ENCODE measurements around the gene KRT84.
"Not testable (repeated sequence)": the region's sequence is repeated elsewhere in the genome, so short reads cannot be mapped to it uniquely, and the experiment has no call there.

Gene KRT84

DNA sequence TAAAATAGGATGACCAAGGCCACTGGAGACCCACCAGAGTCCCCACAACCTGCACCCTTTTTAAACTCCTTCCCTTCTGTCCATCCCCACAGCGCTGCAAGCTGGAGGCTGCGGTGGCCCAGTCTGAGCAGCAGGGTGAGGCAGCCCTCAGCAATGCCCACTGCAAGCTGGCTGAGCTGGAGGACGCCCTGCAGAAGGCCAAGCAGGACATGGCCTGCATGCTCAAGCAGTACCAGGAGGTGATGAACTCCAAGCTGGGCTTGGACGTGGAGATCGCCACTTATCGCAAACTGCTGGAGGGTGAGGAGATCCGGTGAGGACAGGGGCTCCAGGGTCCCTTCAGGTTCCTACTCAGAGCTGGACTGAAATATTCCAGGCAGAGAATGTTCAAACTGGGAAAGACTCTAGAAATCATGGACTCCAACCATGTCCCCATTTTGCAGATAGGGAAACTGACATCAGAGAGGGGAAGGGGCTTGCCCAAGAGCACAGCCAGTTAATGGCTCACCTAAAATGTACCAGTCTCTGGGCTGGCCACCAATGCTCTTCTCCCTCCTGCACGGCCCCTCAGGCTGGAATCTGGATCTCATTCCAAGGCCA is 35.3 kb downstream of the KRT84 start:
- DNase-seq (ENCODE audit: low spot score in 2 of 2) (no peak), ATAC-seq (no peak)
- Mint-ChIP-seq H3K4me3 (no peak overlapping the region), H3K4me1 (peaks cover 28% of the 10 kb centered on the region), H3K36me3 (no peaks in the 10 kb centered on the region), H3K9me3 (no peaks in the 10 kb centered on the region), H3K27ac (no peak overlapping the region)

DNA sequence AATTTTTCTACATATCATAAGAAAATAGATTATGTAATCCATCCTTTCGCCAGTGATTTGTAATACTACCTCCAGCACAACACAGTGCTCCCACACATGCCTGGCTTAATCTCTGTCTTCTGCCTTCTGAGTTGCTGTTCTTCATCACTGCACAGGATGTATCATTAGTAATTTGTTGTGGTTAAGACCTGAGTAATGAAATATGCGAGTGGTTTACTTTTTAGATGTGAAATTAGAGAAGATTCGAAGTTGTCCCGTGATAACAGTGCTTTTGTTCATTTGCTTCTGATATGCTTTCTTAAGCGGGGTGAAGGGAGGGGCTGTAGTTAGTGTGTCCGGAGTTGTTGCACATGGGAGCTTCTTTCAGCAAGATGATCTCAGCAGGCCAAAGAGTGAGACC is 36.3 kb downstream of the KRT84 start:
- DNase-seq (ENCODE audit: low spot score in 2 of 2) (no peak), ATAC-seq (no peak)
- no peak overlapping the region for H3K27ac Mint-ChIP-seq
- H3K36me3 Mint-ChIP-seq = no peaks in the 10 kb centered on the region
- H3K4me3 Mint-ChIP-seq = no peak overlapping the region
- H3K9me3 Mint-ChIP-seq = no peaks in the 10 kb centered on the region
- peaks cover 28% of the 10 kb centered on the region for H3K4me1 Mint-ChIP-seq

DNA sequence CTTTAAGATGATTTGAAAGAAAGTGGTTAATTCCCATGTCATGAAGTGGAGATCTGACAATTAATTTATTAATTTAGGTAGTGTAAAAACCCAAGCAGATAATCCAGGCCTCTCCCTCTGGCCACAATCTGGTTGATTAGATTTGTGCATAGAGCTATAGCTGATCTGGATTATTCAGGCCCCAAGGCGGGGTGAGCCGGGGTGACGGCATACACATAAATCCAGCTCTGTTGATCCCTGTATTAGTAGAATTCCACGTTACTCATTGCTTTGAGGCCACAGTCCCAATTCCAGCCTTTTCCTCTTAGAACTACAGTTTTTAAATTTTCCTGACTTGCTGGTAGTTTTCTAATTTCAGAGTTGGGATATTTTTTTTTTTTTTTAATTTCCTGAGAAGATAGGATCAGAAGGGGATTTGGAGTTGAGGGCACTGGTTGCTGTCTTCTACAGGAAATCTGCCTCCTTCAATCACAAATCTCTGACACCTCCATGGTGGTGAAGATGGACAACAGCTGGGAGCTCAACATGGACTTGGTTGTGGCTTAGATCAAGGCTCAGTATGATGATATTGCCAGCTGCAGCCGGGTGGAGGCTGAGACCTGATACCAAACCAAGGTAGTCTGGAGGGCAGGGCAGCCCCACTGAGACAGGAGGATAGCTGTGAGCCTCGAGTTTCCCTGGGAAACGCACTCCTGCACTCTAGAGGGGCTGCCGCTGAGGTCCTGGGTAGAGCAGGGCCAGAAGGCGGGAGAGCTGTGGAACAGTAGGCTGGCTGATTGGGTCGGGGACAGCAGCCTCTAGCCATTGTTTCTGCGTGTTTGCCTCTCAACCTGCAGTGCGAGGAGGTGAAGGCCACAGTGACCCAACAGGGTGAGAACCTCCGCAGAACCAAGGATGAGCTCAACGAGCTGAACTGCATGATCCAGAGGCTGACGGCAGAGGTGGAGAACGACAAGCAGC is 37.6 kb downstream of the KRT84 start:
- no peaks in the 10 kb centered on the region for H3K36me3 Mint-ChIP-seq
- DNase-seq (ENCODE audit: low spot score in 2 of 2) = no peak
- H3K27ac Mint-ChIP-seq = no peak overlapping the region
- no peak for ATAC-seq
- no peaks in the 10 kb centered on the region for H3K9me3 Mint-ChIP-seq
- peaks cover 26% of the 10 kb centered on the region for H3K4me1 Mint-ChIP-seq
- H3K4me3 Mint-ChIP-seq = no peak overlapping the region

DNA sequence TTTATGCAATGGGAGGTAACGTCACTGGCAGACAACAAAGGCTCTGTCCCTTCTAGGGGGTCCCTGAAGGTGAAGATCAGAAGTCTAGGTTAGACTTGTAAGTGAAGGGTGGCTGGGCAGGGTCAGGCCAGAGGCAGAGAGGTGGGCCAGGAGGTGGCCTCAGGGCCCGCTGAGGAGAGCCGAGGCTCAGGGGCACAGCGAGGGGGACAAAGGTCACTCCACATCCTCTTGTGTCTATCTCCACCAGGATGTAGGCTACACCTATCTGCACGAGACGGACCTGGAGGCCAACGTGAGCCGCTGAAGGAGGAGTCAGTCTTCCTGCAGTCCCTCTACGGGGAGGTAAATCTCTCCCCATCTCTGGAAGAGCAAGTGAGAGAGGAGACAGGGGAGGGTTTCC is 38.4 kb downstream of the KRT84 start:
- Mint-ChIP-seq H3K27ac (no peak overlapping the region), H3K4me1 (peaks cover 19% of the 10 kb centered on the region), H3K36me3 (no peaks in the 10 kb centered on the region), H3K4me3 (no peak overlapping the region), H3K9me3 (no peaks in the 10 kb centered on the region)
- ATAC-seq = no peak
- no peak for DNase-seq (ENCODE audit: low spot score in 2 of 2)

DNA sequence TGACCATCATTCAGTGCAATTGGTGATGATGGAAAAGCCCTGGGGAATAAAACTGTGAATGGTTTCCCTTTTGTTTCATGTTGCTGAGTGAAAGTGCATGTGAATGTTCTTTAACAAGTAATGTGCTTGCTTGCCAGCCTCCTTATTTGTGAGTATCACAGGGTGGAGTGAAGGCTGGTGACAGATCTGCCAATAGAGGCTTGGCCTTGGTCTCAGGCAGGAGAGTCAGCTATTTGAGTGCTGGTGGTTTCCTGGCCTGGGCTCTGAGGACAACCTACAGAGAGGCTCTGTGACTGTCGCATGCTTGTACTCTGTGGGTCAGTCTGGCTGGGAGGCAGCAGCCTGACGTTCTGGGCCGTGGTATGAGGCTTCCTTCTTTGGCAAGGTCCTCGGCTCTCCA is 38.9 kb downstream of the KRT84 start:
- no peak for ATAC-seq
- H3K4me3 Mint-ChIP-seq = no peak overlapping the region
- H3K9me3 Mint-ChIP-seq = no peaks in the 10 kb centered on the region
- peaks cover 15% of the 10 kb centered on the region for H3K4me1 Mint-ChIP-seq
- no peaks in the 10 kb centered on the region for H3K36me3 Mint-ChIP-seq
- DNase-seq (ENCODE audit: low spot score in 2 of 2) = no peak
- H3K27ac Mint-ChIP-seq = no peak overlapping the region

DNA sequence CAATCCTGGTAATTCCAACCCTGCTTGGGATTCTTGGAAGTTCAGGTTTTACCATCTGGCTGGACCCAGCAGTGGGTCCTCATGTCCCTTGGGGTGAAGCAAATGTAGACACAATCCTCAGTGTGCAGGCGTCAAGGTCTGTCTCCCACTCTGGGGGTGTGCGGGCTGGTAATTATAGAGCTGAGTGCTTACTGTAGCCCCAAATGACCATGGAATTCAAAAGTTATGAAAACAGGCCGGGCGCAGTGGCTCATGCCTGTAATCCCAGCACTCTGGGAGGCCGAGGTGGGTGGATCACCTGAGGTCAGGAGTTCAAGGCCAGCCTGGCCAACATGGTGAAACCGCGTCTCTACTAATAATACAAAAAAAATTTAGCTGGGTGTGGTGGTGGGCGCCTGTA is 40.4 kb downstream of the KRT84 start:
- ATAC-seq; H3K4me1 Mint-ChIP-seq; H3K9me3 Mint-ChIP-seq; DNase-seq (ENCODE audit: low spot score in 2 of 2); H3K4me3 Mint-ChIP-seq; H3K27ac Mint-ChIP-seq; H3K36me3 Mint-ChIP-seq: not testable (repeated sequence)

DNA sequence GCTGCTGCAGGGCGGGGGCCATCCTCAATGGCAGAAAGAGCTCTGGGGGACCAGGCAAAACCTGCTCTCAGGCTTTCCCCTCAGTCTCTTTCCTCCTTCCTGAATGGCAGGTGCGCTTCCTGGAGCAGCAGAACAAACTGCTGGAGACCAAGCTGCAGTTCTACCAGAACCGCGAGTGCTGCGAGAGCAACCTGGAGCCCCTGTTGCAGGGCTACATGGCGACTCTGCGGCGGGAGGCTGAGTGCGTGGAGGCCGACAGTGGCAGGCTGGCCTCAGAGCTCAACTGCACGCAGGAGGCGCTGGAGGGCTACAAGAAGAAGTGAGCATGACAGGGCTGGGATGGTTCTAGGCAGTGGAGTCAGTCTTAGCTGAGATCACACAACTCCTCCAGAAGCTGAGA is 41.3 kb downstream of the KRT84 start:
- H3K27ac Mint-ChIP-seq = no peak overlapping the region
- no peaks in the 10 kb centered on the region for H3K9me3 Mint-ChIP-seq
- ATAC-seq = no peak

DNA sequence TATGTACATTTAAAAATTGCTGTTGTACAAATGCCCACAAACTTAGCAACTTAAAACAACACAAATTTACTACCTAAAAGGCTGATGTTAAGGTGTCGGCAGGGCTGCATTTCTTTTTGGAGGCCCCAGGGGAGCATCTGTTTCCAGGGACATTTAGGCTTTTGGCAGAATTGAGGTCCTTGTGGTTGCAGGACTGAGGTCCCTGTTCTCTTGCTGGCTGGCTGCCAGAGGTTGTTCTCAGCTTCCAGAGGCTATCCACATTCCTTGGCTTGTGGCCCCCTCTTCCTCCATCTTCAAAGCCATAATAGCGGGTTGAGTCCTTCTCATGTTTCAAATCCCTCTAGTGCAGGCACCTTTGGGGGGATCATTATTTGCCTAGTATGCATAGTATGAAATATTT is 41.9 kb downstream of the KRT84 start:
- H3K4me3 Mint-ChIP-seq = no peak overlapping the region
- DNase-seq (ENCODE audit: low spot score in 2 of 2) (no peak), ATAC-seq (no peak)
- no peaks in the 10 kb centered on the region for H3K9me3 Mint-ChIP-seq
- no peaks in the 10 kb centered on the region for H3K36me3 Mint-ChIP-seq
- no peaks in the 10 kb centered on the region for H3K4me1 Mint-ChIP-seq
- no peak overlapping the region for H3K27ac Mint-ChIP-seq

More for the DNA sequence above, 41.3 kb downstream of the KRT84 start:
- peaks cover 2% of the 10 kb centered on the region for H3K4me1 Mint-ChIP-seq
- DNase-seq (ENCODE audit: low spot score in 2 of 2) = no peak
- H3K4me3 Mint-ChIP-seq = no peak overlapping the region
- H3K36me3 Mint-ChIP-seq = no peaks in the 10 kb centered on the region

GRCh38 chr12:52342781-52343490 is 42.5 kb downstream of the KRT84 start:
- DNase-seq (ENCODE audit: low spot score in 2 of 2) (no peak), ATAC-seq (no peak)
- no peaks in the 10 kb centered on the region for H3K9me3 Mint-ChIP-seq
- H3K4me1 Mint-ChIP-seq = no peaks in the 10 kb centered on the region
- no peaks in the 10 kb centered on the region for H3K36me3 Mint-ChIP-seq
- no peak overlapping the region for H3K4me3 Mint-ChIP-seq
- no peak overlapping the region for H3K27ac Mint-ChIP-seq

- H3K36me3 Mint-ChIP-seq = no peaks in the 10 kb centered on the region
- peaks cover 7% of the 10 kb centered on the region for H3K4me1 Mint-ChIP-seq
- ATAC-seq = no peak
- H3K27ac Mint-ChIP-seq = no peak overlapping the region
- no peak overlapping the region for H3K4me3 Mint-ChIP-seq
- peaks cover 4% of the 10 kb centered on the region for H3K9me3 Mint-ChIP-seq
- DNase-seq (ENCODE audit: low spot score in 2 of 2) = no peak
Observed at GRCh38 chr12:52341066-52341580, 44.3 kb downstream of the KRT84 start.

GRCh38 chr12:52338241-52338960 is 47.1 kb downstream of the KRT84 start:
- no peak overlapping the region for H3K27ac Mint-ChIP-seq
- ATAC-seq = no peak
- H3K36me3 Mint-ChIP-seq = no peaks in the 10 kb centered on the region
- H3K4me3 Mint-ChIP-seq = no peak overlapping the region
- peaks cover 7% of the 10 kb centered on the region for H3K4me1 Mint-ChIP-seq
- DNase-seq (ENCODE audit: low spot score in 2 of 2) = no peak
- H3K9me3 Mint-ChIP-seq = peaks cover 4% of the 10 kb centered on the region

GRCh38 chr12:52337054-52337453 is 48.4 kb downstream of the KRT84 start:
- H3K36me3 Mint-ChIP-seq = no peaks in the 10 kb centered on the region
- DNase-seq (ENCODE audit: low spot score in 2 of 2) (no peak), ATAC-seq (no peak)

GRCh38 chr12:52336641-52337040 is 48.8 kb downstream of the KRT84 start:
- DNase-seq (ENCODE audit: low spot score in 2 of 2) (no peak), ATAC-seq (no peak)
- no peaks in the 10 kb centered on the region for H3K36me3 Mint-ChIP-seq
- peaks cover 7% of the 10 kb centered on the region for H3K4me1 Mint-ChIP-seq
- peaks cover 4% of the 10 kb centered on the region for H3K9me3 Mint-ChIP-seq
- no peak overlapping the region for H3K27ac Mint-ChIP-seq
- H3K4me3 Mint-ChIP-seq = no peak overlapping the region

More at GRCh38 chr12:52337054-52337453, 48.4 kb downstream of the KRT84 start:
- Mint-ChIP-seq H3K27ac (no peak overlapping the region), H3K4me3 (no peak overlapping the region), H3K4me1 (peaks cover 7% of the 10 kb centered on the region), H3K9me3 (peaks cover 4% of the 10 kb centered on the region)

- peaks cover 4% of the 10 kb centered on the region for H3K9me3 Mint-ChIP-seq
- no peak overlapping the region for H3K27ac Mint-ChIP-seq
- no peak for DNase-seq (ENCODE audit: low spot score in 2 of 2)
- H3K4me1 Mint-ChIP-seq = peaks cover 7% of the 10 kb centered on the region
- no peaks in the 10 kb centered on the region for H3K36me3 Mint-ChIP-seq
- H3K4me3 Mint-ChIP-seq = no peak overlapping the region
- ATAC-seq = no peak
Observed at GRCh38 chr12:52335598-52336262, 49.7 kb downstream of the KRT84 start.
